PC-3 (cell line): ENCODE measurements around the gene PREX1. TPM values are rescaled to one million over a fixed set of nuclear protein-coding genes. Genes with fewer than 3 reads are reported as not detected.

Experiments
- ATAC-seq: fragments of 200-7000 bp; cut with Tn5 transposase; 2 replicates; pipeline ENCODE4 v1.9.1; 2020; ENCODE audit warnings: mild to moderate bottlenecking, moderate library complexity
- BruUV-seq: library from RNA; stranded (reverse); fragments of 400-500 nt; replicated peaks from 2 replicates; lab custom pipeline; 2021; lab: Mats Ljungman, UMichigan
- CTCF ChIA-PET: fragments of 300-600 bp; sonication (Branson Sonifier 250); formaldehyde crosslinking; loops from one replicate; lab custom pipeline; 2022; ENCODE audit warnings: antibody characterized with exemption; lab: Charles Lee
- POLR2A ChIA-PET: fragments of 300-600 bp; sonication (Branson Sonifier 250); formaldehyde crosslinking; loops from one replicate; lab custom pipeline; 2022; ENCODE audit warnings: antibody characterized with exemption; ENCODE audit not compliant: unreplicated experiment; lab: Charles Lee
- DNase-seq: peaks from one replicate; pipeline ENCODE4 v3.0.0-alpha.2; 2015
- H2AFZ ChIP-seq: fragments of 300-600 bp; sonication (generic); 2 replicates; pipeline ENCODE4 v1.6.0; 2016; ENCODE audit warnings: antibody characterized with exemption, low read length
- H3F3A ChIP-seq: fragments of 300-600 bp; sonication (generic); one replicate; pipeline ENCODE4 v1.6.0; 2017; ENCODE audit warnings: antibody characterized with exemption, low read length, control low read depth, mild to moderate bottlenecking; ENCODE audit not compliant: unreplicated experiment
- H3K27ac ChIP-seq: fragments of 300-600 bp; sonication (generic); 2 replicates; pipeline ENCODE4 v1.5.1; 2016; ENCODE audit warnings: mild to moderate bottlenecking, low read length
- H3K27me3 ChIP-seq: fragments of 300-600 bp; sonication (generic); 2 replicates; pipeline ENCODE4 v1.6.1; 2016; ENCODE audit warnings: low read length, mixed read lengths
- H3K36me3 ChIP-seq: fragments of 300-600 bp; sonication (generic); 2 replicates; pipeline ENCODE4 v1.6.1; 2016; ENCODE audit warnings: low read depth, mixed run types, low read length, mixed read lengths
- H3K4me1 ChIP-seq: fragments of 300-600 bp; sonication (generic); 2 replicates; pipeline ENCODE4 v1.5.1; 2016; ENCODE audit warnings: low read length; ENCODE audit not compliant: insufficient read depth
- H3K4me2 ChIP-seq: fragments of 300-600 bp; sonication (generic); 2 replicates; pipeline ENCODE4 v1.6.0; 2016; ENCODE audit warnings: low read length
- H3K4me3 ChIP-seq: fragments of 300-600 bp; sonication (generic); 2 replicates; pipeline ENCODE4 v1.5.1; 2016; ENCODE audit warnings: mild to moderate bottlenecking, low read length, mixed read lengths
- H3K79me2 ChIP-seq: fragments of 300-600 bp; sonication (generic); 2 replicates; pipeline ENCODE4 v1.6.1; 2017; ENCODE audit warnings: low read length, mixed read lengths
- H3K9ac ChIP-seq: fragments of 300-600 bp; sonication (generic); 2 replicates; pipeline ENCODE4 v1.6.0; 2016; ENCODE audit warnings: mild to moderate bottlenecking, low read length
- H3K9me2 ChIP-seq: fragments of 300-600 bp; sonication (generic); replicated peaks from 2 replicates; pipeline ENCODE4 v1.6.1; 2016; ENCODE audit warnings: mixed run types, low read length, mixed read lengths
- H3K9me3 ChIP-seq: fragments of 300-600 bp; sonication (generic); 2 replicates; pipeline ENCODE4 v1.6.1; 2016; ENCODE audit warnings: low read length, mixed read lengths
- H4K20me1 ChIP-seq: fragments of 300-600 bp; sonication (generic); 2 replicates; pipeline ENCODE4 v1.6.1; 2016; ENCODE audit warnings: low read length, mixed read lengths
- CTCF ChIP-seq: fragments of 300-600 bp; sonication (generic); conservative IDR thresholded peaks from 2 replicates; pipeline ENCODE4 v1.5.1; 2017; ENCODE audit warnings: antibody characterized with exemption, low read depth, mild to moderate bottlenecking, low read length
- EZH2 ChIP-seq: fragments of 300-600 bp; sonication (generic); IDR thresholded peaks from one replicate; pipeline ENCODE4 v1.6.1; 2017; ENCODE audit warnings: antibody characterized with exemption, mild to moderate bottlenecking, low read length; ENCODE audit not compliant: unreplicated experiment
- EZH2phosphoT487 ChIP-seq: fragments of 300-600 bp; sonication (generic); IDR thresholded peaks from 2 replicates; pipeline ENCODE4 v1.6.1; 2018; ENCODE audit warnings: mild to moderate bottlenecking, antibody characterized with exemption, low read length, borderline replicate concordance
- intact Hi-C: fragments of 100-400 bp; cut with micrococcal nuclease; formaldehyde crosslinking; loops from 2 replicates; pipeline ENCODE4 v1.9.0; 2023
- total RNA-seq: library from RNA; depleted of rRNA; stranded (reverse); fragments of >200 nt; gene quantifications from 2 replicates; pipeline ENCODE4 v1.2.3, GENCODE V29; 2014

PREX1 gene
- total RNA-seq, 1 experiment from 2014 or later: 22.1 TPM

GRCh38 chr20:48660788-48661187 lies 167.0 kb downstream of the PREX1 start:
- Histone ChIP-seq H3K27ac (no peak overlapping the region), H3K36me3 (no peaks in the 10 kb centered on the region), H3F3A (no peaks in the 10 kb centered on the region), H3K4me2 (no peak overlapping the region), H3K27me3 (no peaks in the 10 kb centered on the region), H3K4me3 (no peak overlapping the region), H3K9me2 (no peaks in the 10 kb centered on the region), H4K20me1 (no peaks in the 10 kb centered on the region), H3K9ac (no peak overlapping the region), H3K9me3 (no peaks in the 10 kb centered on the region), H3K4me1 (no peaks in the 10 kb centered on the region), H3K79me2 (no peaks in the 10 kb centered on the region), H2AFZ (no peak overlapping the region)
- ATAC-seq (no peak), DNase-seq (no peak)
- POLR2A ChIA-PET: no interaction called here
- TF ChIP-seq CTCF (no peak), EZH2phosphoT487 (no peak), EZH2 (no peak)
- intact Hi-C loops: no loop called here
- BruUV-seq: no TSS peak
- CTCF ChIA-PET: interaction anchor here (0.5 kb wide), 1 partner anchor 244 kb away, joined by 3 read pairs; no protein-coding TSS in a partner anchor

DNA sequence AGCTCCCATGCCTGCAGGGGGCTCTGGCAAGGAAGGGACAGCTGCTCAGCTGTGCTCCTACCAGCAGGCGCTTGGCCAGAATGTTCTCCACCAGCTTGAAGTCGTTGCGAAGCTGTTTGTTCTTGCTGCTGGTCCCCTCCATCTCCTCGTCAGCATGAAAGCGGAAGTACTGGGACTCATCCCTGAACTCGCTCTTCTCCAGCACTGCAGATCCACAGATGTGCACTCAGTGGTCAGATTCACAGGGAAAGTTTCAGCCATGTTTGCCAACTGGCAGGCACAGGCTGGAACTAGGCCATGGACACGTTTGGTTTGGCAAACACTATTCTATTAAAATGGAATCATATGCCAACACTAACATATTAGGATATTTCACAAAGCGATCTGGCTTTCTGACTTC lies 167.9 kb downstream of the PREX1 start:
- H3K9ac ChIP-seq: no peak overlapping the region
- no peak overlapping the region for H2AFZ ChIP-seq
- no peaks in the 10 kb centered on the region for H4K20me1 ChIP-seq
- H3K27me3 ChIP-seq: no peaks in the 10 kb centered on the region
- no peaks in the 10 kb centered on the region for H3K9me2 ChIP-seq
- intact Hi-C loops: loop anchor here (10.0 kb wide), 1 partner anchor 135 kb away; no protein-coding TSS in a partner anchor
- no peaks in the 10 kb centered on the region for H3K4me1 ChIP-seq
- no peaks in the 10 kb centered on the region for H3K36me3 ChIP-seq
- ChIA-PET POLR2A (no interaction called here), CTCF (no interaction called here)
- no peaks in the 10 kb centered on the region for H3K79me2 ChIP-seq
- no peaks in the 10 kb centered on the region for H3F3A ChIP-seq
- DNase-seq: no peak
- 0 out of 2 replicates have a peak, but pooled peaks have one; percentile 3 for ATAC-seq
- H3K9me3 ChIP-seq: no peaks in the 10 kb centered on the region
- TF ChIP-seq EZH2: no peak
- TF ChIP-seq EZH2phosphoT487: no peak
- no peak for TF ChIP-seq CTCF
- H3K4me3 ChIP-seq: no peak overlapping the region
- H3K4me2 ChIP-seq: no peak overlapping the region
- H3K27ac ChIP-seq: no peak overlapping the region
- BruUV-seq: no TSS peak

DNA sequence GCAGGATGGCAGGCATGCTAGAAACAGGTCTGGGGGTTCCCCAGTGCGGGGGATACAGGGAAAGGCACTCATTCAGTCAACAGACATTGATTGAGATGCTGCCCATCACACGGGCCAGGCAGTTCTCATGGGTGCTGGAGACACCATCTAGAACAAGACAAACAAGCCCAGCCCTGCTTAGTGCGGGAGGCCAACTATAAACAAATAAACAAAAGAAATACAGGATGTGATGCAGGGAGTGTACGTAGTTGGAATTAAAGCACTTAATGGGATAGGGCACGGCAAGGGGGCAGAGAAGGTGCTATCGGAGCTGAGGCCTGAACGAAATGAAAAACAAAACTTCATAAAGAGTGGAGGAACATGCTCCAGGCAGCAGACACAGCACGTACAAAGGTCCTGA lies 169.3 kb downstream of the PREX1 start:
- BruUV-seq: no TSS peak
- no peak overlapping the region for H3K9ac ChIP-seq
- no peak overlapping the region for H2AFZ ChIP-seq
- H3K9me3 ChIP-seq: no peaks in the 10 kb centered on the region
- H3K79me2 ChIP-seq: no peaks in the 10 kb centered on the region
- H3K4me3 ChIP-seq: no peak overlapping the region
- no peaks in the 10 kb centered on the region for H3F3A ChIP-seq
- ATAC-seq (peak; percentile 56), DNase-seq (no peak)
- H3K4me1 ChIP-seq: no peaks in the 10 kb centered on the region
- no peak overlapping the region for H3K4me2 ChIP-seq
- intact Hi-C loops: loop anchor here (10.0 kb wide), 1 partner anchor 136 kb away; no protein-coding TSS in a partner anchor
- H3K27ac ChIP-seq: no peak overlapping the region
- no peaks in the 10 kb centered on the region for H3K36me3 ChIP-seq
- no peaks in the 10 kb centered on the region for H3K9me2 ChIP-seq
- no peaks in the 10 kb centered on the region for H3K27me3 ChIP-seq
- no peak for TF ChIP-seq EZH2
- TF ChIP-seq CTCF: no peak
- TF ChIP-seq EZH2phosphoT487: no peak
- POLR2A ChIA-PET: interaction anchor here (0.6 kb wide), 1 partner anchor 23 kb away, joined by 3 read pairs; no protein-coding TSS in a partner anchor
- CTCF ChIA-PET: interaction anchor here (1.6 to 2.6 kb wide), 2 partner anchors 38 to 247 kb away, joined by 4 to 70 read pairs; no protein-coding TSS in a partner anchor
- H4K20me1 ChIP-seq: no peaks in the 10 kb centered on the region
